GM12878 (cell line): Measurements from ENCODE around the gene ARHGAP22. TPM values are rescaled to one million over a fixed set of nuclear protein-coding genes. Genes with fewer than 3 reads are reported as not detected.

Experiments used
- ATAC-seq: fragments of 200-7000 bp; cut with Tn5 transposase; 3 replicates; pipeline ENCODE4 v1.9.1; 2020; ENCODE audit warnings: mild to moderate bottlenecking, moderate library complexity
- BruUV-seq: library from RNA; stranded (reverse); fragments of 400-500 nt; replicated peaks from 2 replicates; lab custom pipeline; 2021; lab: Mats Ljungman, UMichigan
- CTCF ChIA-PET: fragments of 300-600 bp; sonication (Branson Sonifier 250); formaldehyde crosslinking; extraction: SDS; loops from one replicate; lab custom pipeline; 2021; ENCODE audit warnings: inconsistent platforms; lab: Yijun Ruan, JAX
- POLR2A ChIA-PET: fragments of 350-600 bp; formaldehyde crosslinking; extraction: SDS; loops from one replicate; lab custom pipeline; 2021; ENCODE audit warnings: inconsistent platforms; lab: Charles Lee
- RAD21 ChIA-PET: fragments of 300-600 bp; sonication (Branson Sonifier 250); formaldehyde crosslinking; loops from one replicate; lab custom pipeline; 2023; ENCODE audit warnings: antibody characterized with exemption; ENCODE audit not compliant: unreplicated experiment; lab: Charles Lee
- SMC1A ChIA-PET: fragments of 300-600 bp; sonication (Branson Sonifier 250); formaldehyde crosslinking; loops from one replicate; lab custom pipeline; 2023; ENCODE audit not compliant: unreplicated experiment, uncharacterized antibody; lab: Charles Lee
- DNase-seq: peaks from one replicate; pipeline ENCODE4 v3.0.0-alpha.2; 2011; ENCODE audit warnings: low read depth, low spot score
- FAIRE-seq: peaks from 3 replicates; lab custom pipeline; 2011; peaks lifted over from hg19 to GRCh38; lab: Jason Lieb, UNC
- H2AFZ ChIP-seq: 2 replicates; pipeline ENCODE4 v1.6.0; 2011; ENCODE audit warnings: low read depth, low read length, control low read depth; ENCODE audit not compliant: control insufficient read depth
- H3K27ac ChIP-seq: 2 replicates; pipeline ENCODE4 v1.5.1; 2011; ENCODE audit warnings: control low read depth; ENCODE audit not compliant: control insufficient read depth, insufficient read depth
- H3K27me3 ChIP-seq, 2 experiments: replicated peaks in 1 of 2; 2 replicates each; pipeline versions ENCODE4 v1.6.0 to v1.6.1; 2011; ENCODE audit warnings: low read length in 1 of 2; ENCODE audit not compliant: control insufficient read depth in 2 of 2, insufficient read depth in 2 of 2
- H3K36me3 ChIP-seq, 2 experiments: 2 replicates each; pipeline ENCODE4 v1.5.1; 2011; ENCODE audit warnings: low read length in 1 of 2; ENCODE audit not compliant: control insufficient read depth in 2 of 2, insufficient read depth in 2 of 2
- H3K4me1 ChIP-seq: 2 replicates; pipeline ENCODE4 v1.6.1; 2011; ENCODE audit warnings: mild to moderate bottlenecking, low read length, moderate library complexity, mixed read lengths; ENCODE audit not compliant: control insufficient read depth, insufficient read depth
- H3K4me2 ChIP-seq: 2 replicates; pipeline ENCODE4 v1.6.0; 2011; ENCODE audit warnings: control low read depth; ENCODE audit not compliant: control insufficient read depth, insufficient read depth
- H3K4me3 ChIP-seq: fragments of 200-600 bp; sonication (generic); 2 replicates; pipeline ENCODE4 v1.5.1; 2016
- H3K79me2 ChIP-seq: 2 replicates; pipeline ENCODE4 v1.6.0; 2011; ENCODE audit warnings: low read length; ENCODE audit not compliant: control insufficient read depth, insufficient read depth
- H3K9ac ChIP-seq: 2 replicates; pipeline ENCODE4 v1.8.0; 2011; ENCODE audit warnings: low read length, control low read depth, mixed read lengths; ENCODE audit not compliant: control insufficient read depth, insufficient read depth
- H3K9me3 ChIP-seq: replicated peaks from 3 replicates; pipeline ENCODE4 v1.5.1; 2011; ENCODE audit warnings: mild to moderate bottlenecking, low read length; ENCODE audit not compliant: control insufficient read depth, insufficient read depth
- H4K20me1 ChIP-seq: 2 replicates; pipeline ENCODE4 v1.6.0; 2011; ENCODE audit not compliant: control insufficient read depth, insufficient read depth
- CHD4 ChIP-seq: fragments of 200-600 bp; sonication (generic); IDR thresholded peaks from 2 replicates; pipeline ENCODE4 v1.6.1; 2016; ENCODE audit warnings: mild to moderate bottlenecking
- CTCF ChIP-seq, 3 experiments: IDR thresholded peaks in 2 of 3; conservative IDR thresholded peaks in 1 of 3; 2 replicates each; pipeline ENCODE4 v1.5.1; 2011; ENCODE audit warnings: low read depth in 3 of 3, low read length in 3 of 3, mild to moderate bottlenecking in 3 of 3, control low read depth in 2 of 3, moderate library complexity in 2 of 3, inconsistent platforms in 1 of 3, mixed read lengths in 1 of 3; ENCODE audit not compliant: control insufficient read depth in 2 of 3, insufficient read depth in 1 of 3; ENCODE audit errors: extremely low read depth in 1 of 3
- E4F1 ChIP-seq: fragments of 450-650 bp; IDR thresholded peaks from 2 replicates; pipeline ENCODE4 v1.6.1; 2018; ENCODE audit warnings: borderline replicate concordance, mild to moderate bottlenecking; ENCODE audit not compliant: partially characterized antibody
- FOS ChIP-seq: IDR thresholded peaks from 3 replicates; pipeline ENCODE4 v1.6.1; 2011; ENCODE audit warnings: borderline replicate concordance; ENCODE audit not compliant: insufficient read length; ENCODE audit errors: extremely low read depth
- GATAD2B ChIP-seq: fragments of 450-650 bp; conservative IDR thresholded peaks from 2 replicates; pipeline ENCODE4 v1.6.1; 2017; ENCODE audit warnings: low read depth, mild to moderate bottlenecking, moderate library complexity
- HSF1 ChIP-seq: fragments of 150-350 bp; IDR thresholded peaks from 2 replicates; pipeline ENCODE4 v1.6.1; 2014; ENCODE audit warnings: mild to moderate bottlenecking, low read depth, low read length
- IKZF1 ChIP-seq: fragments of 450-650 bp; conservative IDR thresholded peaks from 2 replicates; pipeline ENCODE4 v1.6.1; 2017; ENCODE audit warnings: antibody characterized with exemption, mild to moderate bottlenecking
- MTA3 ChIP-seq: IDR thresholded peaks from 2 replicates; pipeline ENCODE4 v1.6.1; 2012; ENCODE audit warnings: low read length, inconsistent platforms, borderline replicate concordance
- NR2F1 ChIP-seq: fragments of 450-650 bp; conservative IDR thresholded peaks from 2 replicates; pipeline ENCODE4 v1.6.1; 2017; ENCODE audit warnings: mild to moderate bottlenecking
- PAX8 ChIP-seq: fragments of 450-650 bp; IDR thresholded peaks from 2 replicates; pipeline ENCODE4 v1.6.1; 2017; ENCODE audit warnings: mild to moderate bottlenecking, moderate library complexity
- STAT1 ChIP-seq: fragments of 450-650 bp; conservative IDR thresholded peaks from 2 replicates; pipeline ENCODE4 v1.6.1; 2014; ENCODE audit warnings: antibody characterized with exemption, mild to moderate bottlenecking
- ZNF217 ChIP-seq: fragments of 450-650 bp; IDR thresholded peaks from 2 replicates; pipeline ENCODE4 v1.6.1; 2017; ENCODE audit warnings: antibody characterized with exemption, mild to moderate bottlenecking
- ZNF24 ChIP-seq: fragments of 450-650 bp; IDR thresholded peaks from 2 replicates; pipeline ENCODE4 v1.6.1; 2017; ENCODE audit warnings: antibody characterized with exemption, mild to moderate bottlenecking
- WGBS: methylation state at CpG from one replicate; pipeline ENCODE4 v1.1.6; 2016; ENCODE audit warnings: low lambda C conversion rate; ENCODE audit not compliant: insufficient replicate concordance, insufficient coverage; ENCODE audit errors: missing lambda C conversion rate; 5-methylcytosine and 5-hydroxymethylcytosine counted together
- in situ Hi-C: fragments of 300-500 bp; cut with MboI; formaldehyde crosslinking; loops from 9 replicates; pipeline ENCODE4 v1.14.3; 2018; ENCODE audit warnings: mixed read lengths
- intact Hi-C: fragments of 100-400 bp; cut with micrococcal nuclease; formaldehyde crosslinking; loops from one replicate; pipeline ENCODE4 v1.14.2; 2022; ENCODE audit not compliant: unreplicated experiment
- polyA plus RNA-seq, 11 experiments: library from polyadenylated mRNA; depleted of rRNA in 4 of 11; unstranded in 6 of 11; stranded (reverse) in 5 of 11; fragments of >200 nt; fragmentation: Nextera tagmentation in 4 of 11; fragmentation: Illumina TruSeq in 1 of 11; extraction: Ambion mirVana in 4 of 11; extraction: Trizol in 1 of 11; gene quantifications; 1 replicate in 1 of 11; 2 replicates in 10 of 11; pipeline versions ENCODE4 v1.2.1 to v1.2.3, GENCODE V29; 2011 to 2016; ENCODE audit warnings: inconsistent platforms in 2 of 11, missing spikeins in 2 of 11, low read depth in 1 of 11
- total RNA-seq, 4 experiments: library from RNA; depleted of rRNA in 3 of 4; stranded (reverse); fragments of >200 nt in 3 of 4; fragmentation: Illumina TruSeq in 1 of 4; extraction: Trizol in 1 of 4; gene quantifications; 2 replicates each; pipeline versions ENCODE4 v1.2.1 to v1.2.3, GENCODE V29; 2013 to 2021

Gene ARHGAP22
- total and polyA plus RNA-seq, 10 of the 15 experiments (the other 5 are each of a cell fraction or from before 2014, with no cell fraction given), result 0.07 to 0.61 (median 0.18) TPM; not detected in 5

GRCh38 chr10:48589266-48589665, 15.6 kb downstream of the ARHGAP22 start:
- intact Hi-C loops, result no loop called here
- no peak for TF ChIP-seq CTCF (IDR thresholded peaks at IDR 0.05 in 2 of 3, conservative IDR thresholded peaks at IDR 0.05 in 1 of 3; ENCODE audit: control insufficient read depth in 2 of 3, extremely low read depth in 1 of 3, insufficient read depth in 1 of 3, low read depth in 3 of 3, low read length in 3 of 3)
- no peak for TF ChIP-seq GATAD2B
- TF ChIP-seq NR2F1, result no peak
- no peak for TF ChIP-seq MTA3
- TF ChIP-seq E4F1, result no peak
- TF ChIP-seq STAT1, result no peak
- no peak for TF ChIP-seq HSF1
- TF ChIP-seq ZNF24, result no peak
- no peak for TF ChIP-seq FOS
- TF ChIP-seq CHD4, result no peak
- no peak for TF ChIP-seq PAX8
- no peak for TF ChIP-seq ZNF217
- TF ChIP-seq IKZF1, result no peak
- no TSS peak for BruUV-seq

More at GRCh38 chr10:48589266-48589665, 15.6 kb downstream of the ARHGAP22 start:
- no peak overlapping the region for H3K4me3 ChIP-seq
- H3K27me3 ChIP-seq, result no peaks in the 10 kb centered on the region
- no peak overlapping the region for H3K4me2 ChIP-seq
- no peak overlapping the region for H2AFZ ChIP-seq
- 53% methylated on average over 5 of the region's 5 CpGs for WGBS
- DNase-seq (no peak), FAIRE-seq (no peak), ATAC-seq (no peak)
- H4K20me1 ChIP-seq, result no peaks in the 10 kb centered on the region
- SMC1A ChIA-PET, result interaction anchor here (0.7 to 1.2 kb wide), 3 partner anchors 11 to 36 kb away, joined by 4 to 5 read pairs (median 4); no protein-coding TSS in a partner anchor
- RAD21 ChIA-PET, result interaction anchor here (1.3 kb wide), 1 partner anchor 226 kb away, joined by 3 read pairs; no protein-coding TSS in a partner anchor
- no peak overlapping the region for H3K27ac ChIP-seq
- in situ Hi-C loops, result no loop called here
- no peaks in the 10 kb centered on the region for H3K79me2 ChIP-seq
- no peaks in the 10 kb centered on the region for H3K36me3 ChIP-seq
- POLR2A ChIA-PET, result no interaction called here
- no peaks in the 10 kb centered on the region for H3K4me1 ChIP-seq
- CTCF ChIA-PET, result interaction anchor here (1.1 to 1.7 kb wide), 2 partner anchors 19 to 69 kb away, joined by 4 read pairs; no protein-coding TSS in a partner anchor
- no peaks in the 10 kb centered on the region; the same call in 2 of the 3 replicates for H3K9me3 ChIP-seq
- H3K9ac ChIP-seq, result no peak overlapping the region
